ENCODE data around the gene INO80D. TPM values are rescaled to one million over a fixed set of nuclear protein-coding genes. Genes with fewer than 3 reads are reported as not detected.
"Not testable (repeated sequence)": the region's sequence is repeated elsewhere in the genome, so short reads cannot be mapped to it uniquely, and the experiment has no call there.

The INO80D gene
- total RNA-seq, 1 donor from 2014 or later, result 11.3 TPM

GRCh38 chr2:205984381-205984780 is 101.6 kb downstream of the INO80D start:
- DNase-seq (ENCODE audit: low spot score), result no peak
- Mint-ChIP-seq H3K27ac (no peak overlapping the region), H3K27me3 (ENCODE audit: insufficient read depth, low read depth) (no peaks in the 10 kb centered on the region), H3K36me3 (no peaks in the 10 kb centered on the region), H3K4me3 (no peak overlapping the region), H3K9me3 (no peaks in the 10 kb centered on the region), H3K4me1 (peaks cover 4% of the 10 kb centered on the region)
- Histone ChIP-seq H4K20me1 (ENCODE audit: low read depth) (no peaks in the 10 kb centered on the region), H3K9ac (no peak overlapping the region), H3K36me3 (no peaks in the 10 kb centered on the region), H3K27me3 (no peaks in the 10 kb centered on the region), H2AFZ (replicated peaks) (no peak overlapping the region), H3K27ac (no peak overlapping the region), H3K79me2 (ENCODE audit: low read depth) (no peaks in the 10 kb centered on the region), H3K4me2 (no peak overlapping the region), H3K9me3 (ENCODE audit: low read depth) (no peaks in the 10 kb centered on the region), H3K4me3 (no peak overlapping the region), H3F3A (ENCODE audit: low read depth) (no peaks in the 10 kb centered on the region), H3K4me1 (no peaks in the 10 kb centered on the region)
- no peak for TF ChIP-seq CTCF (IDR thresholded peaks at IDR 0.05)
- TF ChIP-seq EZH2 (IDR thresholded peaks at IDR 0.05), result no peak
- TF ChIP-seq EZH2phosphoT487 (IDR thresholded peaks at IDR 0.05), result no peak

- no peak overlapping the region for H3K27ac Mint-ChIP-seq
- H3K36me3 Mint-ChIP-seq, result no peaks in the 10 kb centered on the region
- Histone ChIP-seq H3K27me3 (no peaks in the 10 kb centered on the region), H4K20me1 (ENCODE audit: low read depth) (no peaks in the 10 kb centered on the region), H3K4me2 (no peak overlapping the region), H3K9ac (no peak overlapping the region), H3K4me3 (no peak overlapping the region), H3K4me1 (no peaks in the 10 kb centered on the region), H3K9me3 (ENCODE audit: low read depth) (no peaks in the 10 kb centered on the region), H3K79me2 (ENCODE audit: low read depth) (no peaks in the 10 kb centered on the region), H3K36me3 (no peaks in the 10 kb centered on the region), H3F3A (ENCODE audit: low read depth) (no peaks in the 10 kb centered on the region), H3K27ac (no peak overlapping the region), H2AFZ (replicated peaks) (no peak overlapping the region)
- H3K4me1 Mint-ChIP-seq, result no peaks in the 10 kb centered on the region
- peaks cover 3% of the 10 kb centered on the region for H3K27me3 Mint-ChIP-seq (ENCODE audit: insufficient read depth, low read depth)
- TF ChIP-seq CTCF (IDR thresholded peaks at IDR 0.05) (no peak), EZH2 (IDR thresholded peaks at IDR 0.05) (no peak), EZH2phosphoT487 (IDR thresholded peaks at IDR 0.05) (no peak)
- no peak overlapping the region for H3K4me3 Mint-ChIP-seq
- no peak for DNase-seq (ENCODE audit: low spot score)
- no peaks in the 10 kb centered on the region for H3K9me3 Mint-ChIP-seq
These were observed 103.1 kb downstream of the INO80D start for GRCh38 chr2:205982776-205983327.

GRCh38 chr2:205978728-205979127 is 107.2 kb downstream of the INO80D start:
- not testable (repeated sequence) for H3K9ac ChIP-seq; H3K36me3 Mint-ChIP-seq; H3F3A ChIP-seq (ENCODE audit: low read depth); H3K27ac ChIP-seq; H3K4me3 Mint-ChIP-seq; H3K27ac Mint-ChIP-seq; H3K9me3 ChIP-seq (ENCODE audit: low read depth); H3K4me1 Mint-ChIP-seq; H3K27me3 ChIP-seq; H3K9me3 Mint-ChIP-seq; H3K79me2 ChIP-seq (ENCODE audit: low read depth); H2AFZ ChIP-seq (replicated peaks); H3K4me1 ChIP-seq; H3K36me3 ChIP-seq; DNase-seq (ENCODE audit: low spot score); H3K27me3 Mint-ChIP-seq (ENCODE audit: insufficient read depth, low read depth); H3K4me3 ChIP-seq; H4K20me1 ChIP-seq (ENCODE audit: low read depth); H3K4me2 ChIP-seq

- H3K4me3 ChIP-seq; H3K79me2 ChIP-seq (ENCODE audit: low read depth); H3K4me2 ChIP-seq; H3K27me3 Mint-ChIP-seq (ENCODE audit: insufficient read depth, low read depth); H2AFZ ChIP-seq (replicated peaks); H4K20me1 ChIP-seq (ENCODE audit: low read depth); H3K36me3 ChIP-seq; H3K27ac ChIP-seq; H3K9me3 Mint-ChIP-seq; H3K4me1 ChIP-seq; H3K9me3 ChIP-seq (ENCODE audit: low read depth); H3K4me1 Mint-ChIP-seq; H3K27me3 ChIP-seq; H3F3A ChIP-seq (ENCODE audit: low read depth); DNase-seq (ENCODE audit: low spot score); H3K9ac ChIP-seq; H3K27ac Mint-ChIP-seq; H3K4me3 Mint-ChIP-seq; H3K36me3 Mint-ChIP-seq: not testable (repeated sequence)
These were observed 108.3 kb downstream of the INO80D start for GRCh38 chr2:205977699-205978098.

GRCh38 chr2:205976934-205977659 is 108.9 kb downstream of the INO80D start:
- H3K4me1 Mint-ChIP-seq; H3K4me2 ChIP-seq; H3K36me3 Mint-ChIP-seq; H3K27ac ChIP-seq; H3K9me3 ChIP-seq (ENCODE audit: low read depth); H3K36me3 ChIP-seq; H3K27me3 ChIP-seq; H3K4me1 ChIP-seq; H3K27me3 Mint-ChIP-seq (ENCODE audit: insufficient read depth, low read depth); H3F3A ChIP-seq (ENCODE audit: low read depth); DNase-seq (ENCODE audit: low spot score); H3K9me3 Mint-ChIP-seq; H3K9ac ChIP-seq; H3K27ac Mint-ChIP-seq; H3K4me3 ChIP-seq; H3K79me2 ChIP-seq (ENCODE audit: low read depth); H2AFZ ChIP-seq (replicated peaks); H4K20me1 ChIP-seq (ENCODE audit: low read depth); H3K4me3 Mint-ChIP-seq: not testable (repeated sequence)
